ENCODE measurements around the gene HLA-DRB1.
"Not testable (repeated sequence)": the region's sequence is repeated elsewhere in the genome, so short reads cannot be mapped to it uniquely, and the experiment has no call there.

The HLA-DRB1 gene

DNA sequence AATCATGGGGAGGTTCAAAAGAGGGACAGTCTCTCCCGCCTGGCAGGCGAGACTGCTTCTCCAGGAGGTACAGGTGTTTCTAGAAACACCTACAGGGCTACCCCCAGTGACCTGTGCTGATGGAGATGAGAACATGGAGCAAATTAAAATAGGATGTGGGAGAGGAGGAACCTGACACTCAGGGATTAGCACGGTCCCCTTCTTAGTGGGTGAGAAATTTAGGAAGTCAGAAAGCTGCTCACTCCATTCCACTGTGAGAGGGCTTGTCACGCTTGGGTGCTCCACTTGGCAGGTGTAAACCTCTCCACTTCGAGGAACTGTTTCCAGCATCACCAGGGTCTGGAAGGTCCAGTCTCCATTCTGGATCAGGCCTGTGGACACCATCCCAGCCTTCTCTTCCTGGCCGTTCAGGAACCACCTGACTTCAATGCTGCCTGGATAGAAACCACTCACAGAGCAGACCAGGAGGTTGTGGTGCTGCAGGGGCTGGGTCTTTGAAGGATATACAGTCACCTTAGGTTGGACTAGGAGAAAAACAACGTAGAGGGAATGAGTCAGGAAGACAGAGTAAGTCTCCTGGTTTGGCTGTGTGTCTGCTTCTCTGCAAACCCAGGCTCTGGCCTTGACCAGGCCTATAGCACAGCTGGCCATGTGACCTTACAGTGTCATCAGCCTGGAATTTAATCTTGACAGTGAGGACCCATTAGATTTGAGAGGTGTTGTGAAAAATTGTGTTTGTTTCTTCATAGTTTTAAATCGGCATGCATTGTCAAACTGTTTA, 8.1 kb downstream of the HLA-DRB1 start:
- TF ChIP-seq CTCF (IDR thresholded peaks at IDR 0.05; ENCODE audit: low read depth, low read length), result no peak
- in situ Hi-C loops (cut with HindIII; ENCODE audit: low sequenced_read_pairs), result no loop called here
- no peak overlapping the region for H3K4me3 ChIP-seq (ENCODE audit: low read depth, low read length)
- no peak for DNase-seq (ENCODE audit: low read depth, low spot score)

GRCh38 chr6:32580593-32580992, 9.1 kb downstream of the HLA-DRB1 start:
- no peak for DNase-seq (ENCODE audit: low read depth, low spot score)
- H3K4me3 ChIP-seq (ENCODE audit: low read depth, low read length), result no peak overlapping the region
- no peak for TF ChIP-seq CTCF (IDR thresholded peaks at IDR 0.05; ENCODE audit: low read depth, low read length)
- in situ Hi-C loops (cut with HindIII; ENCODE audit: low sequenced_read_pairs), result no loop called here

- no peak for DNase-seq (ENCODE audit: low read depth, low spot score)
- no peak overlapping the region for H3K4me3 ChIP-seq (ENCODE audit: low read depth, low read length)
- in situ Hi-C loops (cut with HindIII; ENCODE audit: low sequenced_read_pairs), result no loop called here
- no peak for TF ChIP-seq CTCF (IDR thresholded peaks at IDR 0.05; ENCODE audit: low read depth, low read length)
These were observed 10.7 kb downstream of the HLA-DRB1 start for GRCh38 chr6:32578962-32579361.

- DNase-seq (ENCODE audit: low read depth, low spot score); in situ Hi-C loops (cut with HindIII; ENCODE audit: low sequenced_read_pairs); H3K4me3 ChIP-seq (ENCODE audit: low read depth, low read length): not testable (repeated sequence)
These were observed 12.2 kb downstream of the HLA-DRB1 start for GRCh38 chr6:32577493-32577892.

- H3K4me3 ChIP-seq (ENCODE audit: low read depth, low read length), result no peak overlapping the region
- in situ Hi-C loops (cut with HindIII; ENCODE audit: low sequenced_read_pairs), result no loop called here
- no peak for DNase-seq (ENCODE audit: low read depth, low spot score)
- TF ChIP-seq CTCF (IDR thresholded peaks at IDR 0.05; ENCODE audit: low read depth, low read length), result no peak
These were observed 13.4 kb downstream of the HLA-DRB1 start for GRCh38 chr6:32576250-32576649.

DNA sequence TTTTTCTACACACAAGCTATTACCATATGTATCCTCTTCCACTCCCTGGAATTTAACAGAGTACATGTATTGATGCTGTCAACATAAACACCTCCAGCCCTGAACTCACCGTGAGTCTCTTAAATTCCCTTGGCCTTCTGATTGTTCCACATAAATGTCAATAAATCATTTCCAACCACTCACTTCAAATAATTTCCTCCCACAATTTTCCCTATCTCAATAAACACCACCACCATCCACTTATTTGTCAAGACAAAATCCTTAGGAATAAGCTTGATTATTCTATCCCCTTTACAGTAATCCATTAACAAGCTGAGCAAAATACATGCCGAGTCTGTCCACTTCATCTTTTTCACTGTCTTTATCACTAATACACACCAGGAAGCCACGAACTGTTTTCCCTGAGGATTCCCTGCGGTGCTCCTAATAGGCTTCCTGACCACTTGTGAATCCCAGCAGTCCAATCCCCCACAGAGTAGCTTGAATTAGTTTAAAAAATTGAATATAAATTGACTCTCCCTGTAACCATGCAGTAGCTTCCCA, 19.2 kb downstream of the HLA-DRB1 start:
- in situ Hi-C loops (cut with HindIII; ENCODE audit: low sequenced_read_pairs), result no loop called here
- no peak overlapping the region for H3K4me3 ChIP-seq (ENCODE audit: low read depth, low read length)
- no peak for TF ChIP-seq CTCF (IDR thresholded peaks at IDR 0.05; ENCODE audit: low read depth, low read length)
- no peak for DNase-seq (ENCODE audit: low read depth, low spot score)

- in situ Hi-C loops (cut with HindIII; ENCODE audit: low sequenced_read_pairs), result no loop called here
- no peak for DNase-seq (ENCODE audit: low read depth, low spot score)
These were observed 21.1 kb downstream of the HLA-DRB1 start for GRCh38 chr6:32568561-32568960.

More at GRCh38 chr6:32568561-32568960, 21.1 kb downstream of the HLA-DRB1 start:
- no peak for TF ChIP-seq CTCF (IDR thresholded peaks at IDR 0.05; ENCODE audit: low read depth, low read length)
- H3K4me3 ChIP-seq (ENCODE audit: low read depth, low read length), result no peak overlapping the region

All from astrocyte of the spinal cord (primary cell).